RPMI8226 (cell line): ENCODE results near the gene FAM163B.

Source experiments
- DNase-seq: peaks from one replicate; pipeline ENCODE4 v3.0.0-alpha.2; 2015

FAM163B gene

DNA sequence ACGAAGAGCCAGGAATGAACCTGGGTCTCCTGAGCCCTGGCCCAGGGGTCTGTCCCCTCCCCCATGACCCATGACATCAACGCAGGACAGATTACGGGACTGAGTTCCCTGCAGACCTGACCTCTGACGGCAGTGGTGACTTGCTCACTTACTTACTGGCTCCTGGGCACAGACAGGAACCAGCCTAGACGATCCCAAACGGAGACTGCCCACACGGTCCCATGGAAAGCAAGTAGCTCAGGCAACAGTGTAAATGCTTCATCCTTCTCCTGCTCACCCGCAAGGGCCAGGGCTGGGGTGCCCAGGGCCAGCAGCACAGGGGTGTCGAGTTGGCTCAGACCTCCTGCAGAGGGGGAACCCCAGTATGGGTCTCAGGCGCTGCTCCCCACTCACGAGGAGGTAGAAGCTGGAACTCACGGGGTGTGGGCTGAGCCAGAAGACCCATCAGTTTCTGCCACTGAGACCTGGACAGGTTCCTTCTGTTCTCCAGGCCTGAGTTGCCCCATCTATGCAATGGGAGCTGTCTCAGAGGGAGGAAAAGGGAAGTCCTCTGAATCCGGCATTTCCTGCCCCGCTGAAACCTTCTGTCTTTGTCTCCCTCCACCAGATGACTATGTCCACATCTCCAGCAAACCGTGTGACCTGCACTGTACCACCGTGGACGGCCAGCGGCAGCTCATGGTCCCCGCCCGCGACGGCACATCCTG lies 69.0 kb downstream of the FAM163B start:
- no peak for DNase-seq

DNA sequence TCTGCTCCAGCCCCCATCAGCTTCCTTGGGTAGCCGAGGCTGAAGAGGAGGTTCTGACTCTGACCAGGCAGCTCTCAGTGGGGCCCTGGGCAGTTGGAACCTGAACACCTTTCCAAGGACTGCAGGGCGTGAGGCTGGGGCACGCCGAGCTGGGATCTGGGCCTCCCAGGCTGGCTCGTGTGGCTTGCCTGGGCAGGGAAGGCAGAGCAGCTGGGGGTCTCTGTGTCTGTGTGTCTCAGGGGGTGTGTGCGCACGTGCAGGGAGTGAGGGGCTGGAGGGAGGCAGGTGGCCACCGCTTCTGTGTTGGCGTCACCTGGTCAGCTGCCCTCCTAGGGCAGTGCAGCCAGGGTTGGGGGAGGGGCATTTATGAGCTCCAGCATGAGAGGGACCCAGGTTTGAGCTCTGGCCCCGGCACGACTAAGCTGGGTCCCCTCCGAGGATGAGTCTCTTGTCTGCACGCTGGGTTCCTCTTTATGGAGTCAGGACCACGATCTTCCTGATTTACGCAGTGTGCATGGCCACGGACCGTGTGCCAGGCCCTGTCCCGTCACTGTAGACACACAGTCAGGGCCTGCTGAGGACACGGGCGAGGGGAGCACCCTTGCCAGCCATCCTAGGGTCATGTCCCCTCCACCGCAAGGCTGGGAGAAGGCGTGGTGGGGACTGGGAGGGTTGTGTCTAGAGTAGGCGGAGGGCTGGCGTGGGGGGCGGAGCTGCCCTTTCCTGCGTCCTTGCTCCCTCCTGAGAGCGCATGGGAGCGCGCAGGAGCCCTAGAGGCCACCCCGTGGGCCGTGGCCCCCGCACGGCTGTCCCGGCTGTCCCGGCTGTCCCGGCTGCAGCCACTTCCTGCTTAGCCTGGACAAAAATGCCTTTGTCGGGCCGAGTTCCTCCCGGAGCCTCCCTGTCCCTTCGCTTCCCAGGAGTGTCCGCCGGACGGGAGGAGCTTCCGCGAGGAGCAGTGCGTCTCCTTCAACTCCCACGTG lies 70.0 kb downstream of the FAM163B start:
- no peak for DNase-seq

- DNase-seq, result no peak
Observed at GRCh38 chr9:133538176-133538575, 71.0 kb downstream of the FAM163B start.

- no peak for DNase-seq
Observed at GRCh38 chr9:133537257-133537656, 71.9 kb downstream of the FAM163B start.

GRCh38 chr9:133536536-133536935 lies 72.7 kb downstream of the FAM163B start:
- DNase-seq, result no peak

DNA sequence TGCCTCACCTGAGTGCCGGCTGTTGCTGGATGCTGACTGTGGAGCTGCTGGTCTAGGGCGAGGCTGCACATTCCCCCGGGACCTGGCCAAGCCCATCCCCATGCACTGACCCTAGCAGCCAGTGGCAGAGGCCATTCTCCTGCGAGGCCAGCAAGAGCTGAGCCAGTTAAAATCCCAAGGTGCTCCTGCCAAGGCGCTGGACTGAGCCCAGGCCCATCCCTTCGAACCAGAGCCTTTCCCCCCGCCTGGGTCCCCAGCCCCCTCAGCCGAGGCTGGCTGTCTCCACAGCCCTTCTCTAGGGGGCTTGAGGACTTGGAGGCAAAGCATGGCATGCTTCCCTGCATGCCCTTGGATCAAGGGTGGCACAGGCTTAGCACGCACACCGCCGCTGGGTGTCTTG lies 73.1 kb downstream of the FAM163B start:
- no peak for DNase-seq

DNA sequence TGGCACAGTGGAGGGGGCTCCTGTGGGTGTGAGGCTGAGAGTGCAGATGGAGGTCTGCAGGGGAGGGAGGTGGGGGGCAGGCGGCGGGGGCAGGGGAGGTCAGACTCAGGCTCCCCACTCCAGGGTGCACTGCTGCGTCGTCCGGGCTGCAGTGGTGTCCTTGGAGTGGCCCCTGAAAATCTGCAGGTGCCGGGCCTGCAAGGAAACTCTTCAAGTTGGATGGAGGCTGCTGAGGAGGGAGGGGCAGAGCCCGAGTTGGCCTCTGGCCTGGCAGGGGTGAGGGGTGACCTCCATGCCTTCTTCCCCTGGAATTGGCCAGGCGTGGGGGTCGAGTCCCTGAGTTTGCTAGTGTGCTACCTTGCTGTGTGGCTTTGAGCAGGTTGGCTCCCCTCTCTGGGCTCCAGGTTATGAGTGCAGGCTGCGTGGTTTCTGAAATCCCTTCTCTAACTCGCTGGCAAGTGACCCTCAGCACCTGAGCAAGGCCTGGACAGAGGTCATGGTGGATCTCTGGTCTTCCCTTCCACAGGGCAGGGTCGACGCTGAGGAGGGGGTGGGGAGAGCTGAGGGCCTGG lies 73.8 kb downstream of the FAM163B start:
- DNase-seq, result peak; percentile 53

GRCh38 chr9:133534346-133535291 lies 74.6 kb downstream of the FAM163B start, which contains the start of gene ADAMTSL2:
Gene ADAMTSL2, plus strand, starts transcription at chr9:133534704. Its CDS starts 2,009 bp downstream, at chr9:133536713.
- DNase-seq, result peak; percentile 89

- peak; percentile 37 for DNase-seq
Observed at GRCh38 chr9:133533857-133534256, 75.3 kb downstream of the FAM163B start.

GRCh38 chr9:133532937-133533668 lies 76.1 kb downstream of the FAM163B start:
- peak; percentile 93 for DNase-seq

DNA sequence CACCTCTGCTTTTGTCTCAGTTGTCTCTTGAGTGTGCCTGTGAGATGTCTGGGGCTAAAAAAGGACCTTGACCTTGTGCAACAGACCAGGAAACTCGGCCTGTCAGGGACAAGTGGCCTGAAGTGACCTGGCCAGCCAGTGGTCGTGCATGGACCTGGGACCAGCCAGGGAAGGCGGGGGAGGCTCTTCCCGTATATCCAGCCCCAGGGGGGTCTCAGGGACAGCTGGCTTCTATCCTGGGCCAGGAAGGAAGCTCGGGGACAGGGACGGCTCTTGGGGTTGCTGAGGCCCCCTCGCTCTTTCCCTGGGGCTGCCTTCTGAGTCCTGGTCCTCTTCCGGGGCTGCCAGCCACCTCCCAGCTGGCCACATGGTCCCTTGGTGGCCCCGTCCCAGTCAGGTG lies 77.9 kb downstream of the FAM163B start:
- no peak for DNase-seq

DNA sequence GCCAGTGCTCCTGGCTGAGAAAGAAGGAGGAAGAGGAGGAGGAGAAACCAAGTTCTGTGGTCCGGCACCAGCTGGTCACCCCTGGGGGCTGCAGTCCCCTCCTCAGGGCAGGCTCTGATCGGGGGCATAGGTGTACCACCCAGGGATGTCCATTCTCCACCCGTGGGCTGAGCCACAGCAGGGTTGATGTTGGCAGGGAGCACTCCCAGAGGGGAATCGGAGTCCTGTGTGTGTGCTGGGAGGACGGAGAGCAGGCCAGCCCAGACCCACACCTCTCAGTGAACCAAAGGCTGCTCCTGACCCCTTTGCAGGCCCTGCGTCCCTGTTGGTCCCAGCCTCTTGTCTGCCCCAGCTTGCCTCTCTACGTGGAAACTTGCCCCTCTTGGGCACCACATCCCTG lies 79.3 kb downstream of the FAM163B start:
- no peak for DNase-seq

- DNase-seq, result peak; percentile 61
Observed at GRCh38 chr9:133529457-133529856, 79.7 kb downstream of the FAM163B start.

DNA sequence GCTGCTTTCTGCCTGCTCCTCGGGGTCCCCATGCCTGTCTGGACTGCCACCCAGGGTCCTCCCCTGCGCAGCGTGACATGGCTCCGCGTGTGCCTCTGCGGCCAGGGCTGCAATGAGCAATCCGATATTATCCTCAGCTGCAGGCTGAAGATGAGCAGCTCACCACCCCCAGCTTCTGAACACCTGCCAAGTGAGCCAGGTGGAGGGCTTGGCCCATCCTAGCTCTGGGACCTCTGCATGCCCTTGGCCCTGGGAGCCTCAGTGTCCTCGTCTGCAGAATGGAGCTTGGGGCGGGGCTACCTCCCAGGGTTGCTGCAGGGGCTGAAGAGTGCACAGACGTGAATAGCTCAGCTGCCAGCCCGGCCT lies 80.3 kb downstream of the FAM163B start:
- peak; percentile 97 for DNase-seq

DNA sequence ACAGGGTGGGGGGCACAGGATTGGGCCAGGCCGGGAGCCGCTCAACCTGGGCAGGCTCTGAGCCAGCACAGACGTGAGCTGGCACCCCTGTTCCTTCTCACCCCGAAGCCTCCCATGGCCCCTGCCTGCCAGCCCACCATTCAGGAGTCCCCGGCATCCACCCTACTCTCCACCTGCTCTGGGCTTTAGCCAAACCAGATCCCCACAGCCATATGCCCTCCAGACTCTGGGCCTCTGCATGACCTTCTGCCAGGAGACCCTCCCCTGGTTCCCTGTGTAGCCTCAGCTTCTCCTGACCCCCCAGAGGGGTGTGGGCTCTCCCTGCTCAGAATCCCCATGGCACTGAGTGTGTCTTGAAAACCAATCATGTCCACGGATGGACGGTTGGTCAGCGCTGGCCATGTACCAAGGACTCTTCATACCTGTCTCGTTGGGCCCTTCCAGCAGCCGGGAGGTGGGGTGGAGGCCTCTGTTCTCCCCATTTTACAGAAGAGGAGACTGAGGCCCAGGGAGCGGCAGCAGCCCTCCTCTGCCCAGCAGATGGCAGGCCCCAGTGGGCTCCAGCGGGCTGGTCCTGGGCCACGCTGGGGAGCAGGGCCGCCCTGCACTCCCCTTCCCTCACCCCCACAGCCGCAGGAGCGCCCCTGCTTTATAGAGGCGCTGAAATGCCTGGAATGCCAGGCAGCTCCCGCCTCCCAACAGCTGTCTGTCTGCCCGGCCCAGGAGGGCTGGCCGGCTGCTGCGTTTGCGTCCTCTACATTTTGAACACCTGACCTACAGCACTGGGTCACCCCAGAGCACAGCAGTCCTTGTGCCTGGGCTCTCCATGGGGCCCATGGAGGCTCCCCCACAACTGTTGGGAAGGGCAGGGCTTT lies 81.0 kb downstream of the FAM163B start:
- DNase-seq, result peak; percentile 40

- DNase-seq, result no peak
Observed at GRCh38 chr9:133527444-133527920, 81.7 kb downstream of the FAM163B start.
